Endothelial cell of umbilical vein (primary cell): Measurements from ENCODE around the gene SCG2. TPM values are rescaled to one million over a fixed set of nuclear protein-coding genes. Genes with fewer than 3 reads are reported as not detected.

Experiments
- BruUV-seq: library from RNA; stranded (reverse); fragments of 400-500 nt; replicated peaks from 2 replicates; lab custom pipeline; 2021; lab: Mats Ljungman, UMichigan
- CTCF ChIA-PET: fragments of 300-600, 350-600 bp; sonication (Branson Sonifier 250); formaldehyde crosslinking; loops from one replicate; lab custom pipeline; 2021; ENCODE audit warnings: antibody characterized with exemption, inconsistent platforms; lab: Charles Lee
- POLR2A ChIA-PET: fragments of 300-600, 350-600 bp; sonication (Branson Sonifier 250); formaldehyde crosslinking; loops from one replicate; lab custom pipeline; 2021; ENCODE audit warnings: antibody characterized with exemption, inconsistent platforms; lab: Charles Lee
- DNase-seq: peaks from one replicate; pipeline ENCODE4 v3.0.0-alpha.2; 2011; ENCODE audit warnings: low read depth, low spot score
- FAIRE-seq: peaks from 2 replicates; lab custom pipeline; 2011; peaks lifted over from hg19 to GRCh38; lab: Jason Lieb, UNC
- H2AFZ ChIP-seq: 2 replicates; pipeline ENCODE4 v1.6.0; 2012; ENCODE audit warnings: low read depth, low read length, control low read depth, inconsistent platforms
- H3K27ac ChIP-seq: 2 replicates; pipeline ENCODE4 v1.5.1; 2011; ENCODE audit warnings: low read depth, mild to moderate bottlenecking, control low read depth, low read length, moderate library complexity; ENCODE audit not compliant: insufficient read depth
- H3K27me3 ChIP-seq, 2 experiments: 2 replicates each; pipeline versions ENCODE4 v1.6.0 to v1.6.1; 2011; ENCODE audit warnings: low read length in 2 of 2, mixed read lengths in 1 of 2; ENCODE audit not compliant: control insufficient read depth in 2 of 2, insufficient read depth in 2 of 2
- H3K36me3 ChIP-seq, 2 experiments: 2 replicates in 1 of 2; 3 replicates in 1 of 2; pipeline ENCODE4 v1.5.1; 2011; ENCODE audit warnings: low read length in 2 of 2, mild to moderate bottlenecking in 1 of 2, moderate library complexity in 1 of 2; ENCODE audit not compliant: control insufficient read depth in 2 of 2, insufficient read depth in 2 of 2; ENCODE audit errors: extremely low read depth in 1 of 2
- H3K4me1 ChIP-seq: 3 replicates; pipeline ENCODE4 v1.5.1; 2011; ENCODE audit warnings: mild to moderate bottlenecking, low read length; ENCODE audit not compliant: control insufficient read depth, insufficient read depth; ENCODE audit errors: extremely low read depth
- H3K4me2 ChIP-seq: 2 replicates; pipeline ENCODE4 v1.6.1; 2011; ENCODE audit warnings: low read length, control low read depth, mixed read lengths; ENCODE audit not compliant: insufficient read depth
- H3K4me3 ChIP-seq, 3 experiments: fragments of 200-600 bp in 1 of 3; sonication (generic), shearing (Covaris generic) in 1 of 3; replicated peaks in 1 of 3; 2 replicates each; pipeline ENCODE4 v1.5.1; 2011 to 2016; ENCODE audit warnings: control low read depth in 3 of 3, low read length in 3 of 3, mild to moderate bottlenecking in 2 of 3, inconsistent platforms in 1 of 3, low read depth in 1 of 3, moderate library complexity in 1 of 3; ENCODE audit not compliant: insufficient read depth in 1 of 3
- H3K79me2 ChIP-seq: 2 replicates; pipeline ENCODE4 v1.6.0; 2012; ENCODE audit warnings: low read length, inconsistent platforms; ENCODE audit not compliant: control insufficient read depth, insufficient read depth
- H3K9ac ChIP-seq: replicated peaks from 2 replicates; pipeline ENCODE3; 2011; ENCODE audit warnings: low read length, control low read depth; ENCODE audit not compliant: insufficient read depth; ENCODE audit errors: extremely low read depth
- H3K9me1 ChIP-seq: replicated peaks from 3 replicates; pipeline ENCODE4 v1.6.0; 2011; ENCODE audit warnings: mild to moderate bottlenecking, low read length; ENCODE audit not compliant: control insufficient read depth, insufficient read depth; ENCODE audit errors: extremely low read depth
- H3K9me3 ChIP-seq: replicated peaks from 2 replicates; pipeline ENCODE4 v1.5.1; 2012; ENCODE audit warnings: low read length, inconsistent platforms; ENCODE audit not compliant: control insufficient read depth, insufficient read depth
- H4K20me1 ChIP-seq: replicated peaks from 2 replicates; pipeline ENCODE3; 2011; ENCODE audit warnings: mild to moderate bottlenecking, low read length; ENCODE audit not compliant: control insufficient read depth, insufficient read depth; ENCODE audit errors: extremely low read depth
- CTCF ChIP-seq, 2 donors: IDR thresholded peaks; 1 replicate in 1 of 2; 2 replicates in 1 of 2; pipeline ENCODE4 v1.5.1; 2011; ENCODE audit warnings: low read length in 2 of 2, mild to moderate bottlenecking in 2 of 2, moderate library complexity in 2 of 2, control low read depth in 1 of 2, inconsistent platforms in 1 of 2, low read depth in 1 of 2; ENCODE audit not compliant: insufficient read depth in 1 of 2; ENCODE audit errors: extremely low read depth in 1 of 2
- EZH2 ChIP-seq: IDR thresholded peaks from 2 replicates; pipeline ENCODE4 v1.6.1; 2012; ENCODE audit warnings: borderline replicate concordance, low read depth, mild to moderate bottlenecking, moderate library complexity, low read length, inconsistent platforms; ENCODE audit not compliant: severe bottlenecking
- FOS ChIP-seq: IDR thresholded peaks from 2 replicates; pipeline ENCODE4 v1.6.1; 2011; ENCODE audit warnings: mild to moderate bottlenecking, low read length, moderate library complexity, borderline replicate concordance; ENCODE audit not compliant: insufficient read depth
- GATA2 ChIP-seq: IDR thresholded peaks from 2 replicates; pipeline ENCODE4 v1.7.0; 2011; ENCODE audit warnings: low read depth, mild to moderate bottlenecking, moderate library complexity, mixed read lengths, low read length; ENCODE audit not compliant: insufficient read length, insufficient read depth
- JUN ChIP-seq: IDR thresholded peaks from 2 replicates; pipeline ENCODE4 v1.6.1; 2011; ENCODE audit warnings: borderline replicate concordance, low read depth; ENCODE audit not compliant: insufficient read length, insufficient read depth
- MYC ChIP-seq: IDR thresholded peaks from one replicate; pipeline ENCODE4 v1.6.1; 2011; ENCODE audit warnings: mild to moderate bottlenecking, low read depth, low read length
- POLR2A ChIP-seq: IDR thresholded peaks from 2 replicates; pipeline ENCODE4 v1.6.1; 2012; ENCODE audit warnings: low read depth, mild to moderate bottlenecking, control low read depth, low read length
- POLR2AphosphoS5 ChIP-seq: IDR thresholded peaks from 2 replicates; pipeline ENCODE4 v1.6.1; 2012; ENCODE audit warnings: low read depth, mild to moderate bottlenecking, control low read depth, low read length, moderate library complexity; ENCODE audit not compliant: insufficient read depth
- dilution Hi-C: fragments of 300-500 bp; cut with MboI; formaldehyde crosslinking; loops from one replicate; pipeline ENCODE4 v1.15.0; 2019; ENCODE audit warnings: low sequenced_read_pairs; ENCODE audit not compliant: extremely low pct_ligation_motif_present
- intact Hi-C: fragments of 100-400 bp; cut with micrococcal nuclease; formaldehyde crosslinking; loops from one replicate; pipeline ENCODE4 v1.10.0; 2022
- polyA plus RNA-seq, 4 experiments: library from polyadenylated mRNA; depleted of rRNA in 3 of 4; stranded (reverse) in 3 of 4; unstranded in 1 of 4; fragments of >200 nt; gene quantifications; 2 replicates each; pipeline versions ENCODE4 v1.2.1 to v1.2.3, GENCODE V29; 2011 to 2012; ENCODE audit warnings: missing spikeins in 1 of 4
- total RNA-seq: library from RNA; stranded (reverse); gene quantifications from 2 replicates; pipeline ENCODE4 v1.2.3, GENCODE V29; 2021
- TF ChIP-seq, protein P1 (sequence below): IDR thresholded peaks from 2 replicates; pipeline ENCODE4 v1.6.1; 2011; ENCODE audit not compliant: insufficient read depth, insufficient read length

The SCG2 gene
- total and polyA plus RNA-seq, 2 donors (not counting 3 experiments of a cell fraction or from before 2014, with no cell fraction given) = not detected

DNA sequence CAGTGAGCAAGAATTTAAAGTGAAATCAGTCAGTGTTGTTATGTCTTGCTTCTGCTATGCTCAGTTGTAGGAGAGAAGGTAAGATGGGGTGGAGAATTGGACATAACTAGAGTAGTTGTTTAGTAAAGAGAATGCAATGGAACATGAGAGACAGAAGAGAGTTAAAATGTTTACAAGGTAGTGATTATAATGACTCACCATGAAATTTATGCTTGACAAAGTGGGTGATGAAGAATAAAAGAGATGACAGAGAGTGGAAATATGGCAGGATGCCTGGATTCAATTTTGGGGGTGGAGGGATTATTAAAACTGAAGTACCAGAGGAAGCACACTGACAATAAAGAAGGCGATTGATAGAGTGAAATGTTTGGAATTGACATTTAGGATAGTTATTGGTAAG lies 10.6 kb downstream of the SCG2 start:
- POLR2A ChIA-PET = no interaction called here
- H3K27me3 ChIP-seq = peaks cover 0 to 2% of the 10 kb centered on the region in 2 experiments
- H3K9ac ChIP-seq = no peak overlapping the region
- dilution Hi-C loops = no loop called here
- H3K36me3 ChIP-seq = no peaks in the 10 kb centered on the region
- FAIRE-seq (no peak), DNase-seq (no peak)
- H3K4me3 ChIP-seq = no peak overlapping the region
- H3K9me1 ChIP-seq = no peaks in the 10 kb centered on the region
- H4K20me1 ChIP-seq = no peaks in the 10 kb centered on the region
- H2AFZ ChIP-seq = no peak overlapping the region
- no peak overlapping the region for H3K4me2 ChIP-seq
- BruUV-seq = no TSS peak
- CTCF ChIA-PET = no interaction called here
- no peaks in the 10 kb centered on the region for H3K79me2 ChIP-seq
- TF ChIP-seq JUN (no peak), MYC (no peak), POLR2AphosphoS5 (no peak), CTCF (IDR thresholded peaks at IDR 0.05; ENCODE audit: extremely low read depth in 1 of 2, insufficient read depth in 1 of 2, low read depth in 1 of 2, low read length in 2 of 2) (no peak), GATA2 (no peak), POLR2A (no peak), FOS (no peak), EZH2 (no peak)
- TF ChIP-seq, protein P1, sequence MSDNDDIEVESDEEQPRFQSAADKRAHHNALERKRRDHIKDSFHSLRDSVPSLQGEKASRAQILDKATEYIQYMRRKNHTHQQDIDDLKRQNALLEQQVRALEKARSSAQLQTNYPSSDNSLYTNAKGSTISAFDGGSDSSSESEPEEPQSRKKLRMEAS = no peak
- H3K27ac ChIP-seq = no peak overlapping the region
- H3K9me3 ChIP-seq = no peaks in the 10 kb centered on the region
- intact Hi-C loops = no loop called here
- H3K4me1 ChIP-seq = peaks cover 3% of the 10 kb centered on the region
